GM23248 (cell line): ENCODE data around the gene SLC22A5.

Source experiments
- EZH2 ChIP-seq: fragments of 200-600 bp; sonication (generic); IDR thresholded peaks from 2 replicates; pipeline ENCODE4 v1.6.1; 2018; ENCODE audit warnings: antibody characterized with exemption, mild to moderate bottlenecking; ENCODE audit not compliant: insufficient read depth, poor library complexity, severe bottlenecking
- EZH2phosphoT487 ChIP-seq: fragments of 200-600 bp; sonication (generic); IDR thresholded peaks from 2 replicates; pipeline ENCODE4 v1.6.1; 2018; ENCODE audit warnings: antibody characterized with exemption, moderate library complexity, mild to moderate bottlenecking, low read depth; ENCODE audit not compliant: insufficient read depth

- no peak for TF ChIP-seq EZH2
- no peak for TF ChIP-seq EZH2phosphoT487
Measured at GRCh38 chr5:132420706-132421272, 51.3 kb downstream of the SLC22A5 start.
